Measurements from ENCODE around the gene TXLNA. TPM values are rescaled to one million over a fixed set of nuclear protein-coding genes. Genes with fewer than 3 reads are reported as not detected.
A peak's percentile ranks its signal among the peaks of the same experiment; 100 is the strongest.
"Not testable (repeated sequence)": the region's sequence is repeated elsewhere in the genome, so short reads cannot be mapped to it uniquely, and the experiment has no call there.

TXLNA gene
- total RNA-seq (2022) (33.2 and 35.0 TPM in 2 replicates), Bru-seq, nascent RNA (percentile 80 among the genes with signal in this experiment), BruChase-seq, experiment 1, labeled RNA remaining after a 2-hour chase (percentile 91 among the genes with signal in this experiment), BruChase-seq, experiment 2, labeled RNA remaining after a 6-hour chase (percentile 89 among the genes with signal in this experiment)
- long read RNA-seq, full-length matches to known transcripts = 14 of 36 reads
- long read RNA-seq, partial matches to known transcripts = 0 of 36 reads
- long read RNA-seq, other reads (novel, unspliced or antisense) = 22 of 36 reads

DNA sequence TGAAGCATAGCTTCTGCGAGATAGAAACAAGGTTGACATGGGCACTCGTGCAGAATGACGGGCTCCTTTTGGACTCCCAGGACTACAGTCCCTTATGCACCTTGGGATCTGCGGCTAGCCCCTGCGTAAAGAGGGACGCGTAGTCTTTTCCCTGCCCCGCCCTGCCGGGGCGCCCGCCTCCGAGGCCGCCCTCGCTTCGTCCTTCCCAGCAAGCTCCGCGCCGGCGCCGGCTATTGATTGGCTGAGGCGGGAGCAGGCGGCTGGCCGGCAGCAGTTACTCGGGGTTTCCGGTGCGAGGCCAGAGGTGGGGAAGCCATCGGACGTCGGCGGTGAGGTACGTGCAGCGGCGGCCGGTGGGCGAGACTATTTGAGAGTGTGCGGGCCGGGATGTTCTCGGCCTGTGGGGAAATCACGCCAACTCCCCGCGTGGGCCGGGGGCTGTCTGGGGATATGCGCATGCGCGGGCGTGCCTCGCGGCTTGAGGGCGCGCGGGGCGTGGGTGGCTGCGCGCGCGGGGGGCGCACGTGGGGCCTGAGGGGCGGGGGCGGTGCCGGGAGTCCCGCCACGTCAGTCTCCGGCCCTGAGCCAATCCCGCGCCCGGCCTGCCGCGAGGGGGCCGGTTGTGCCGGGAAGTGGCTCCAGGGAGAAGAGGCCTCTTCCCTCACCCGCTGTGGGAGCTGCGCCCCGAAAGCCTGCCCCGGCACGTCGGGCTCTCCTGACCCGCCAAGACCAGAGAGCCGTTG is at the start of gene TXLNA:
Gene TXLNA, plus strand, starts transcription at position 233 of the 743 bp plus-strand sequence. CDS start 671 bp downstream, outside the sequence.
- DNase-seq = peak; percentile 91
- Histone ChIP-seq H3K4me3 (ENCODE audit: low read depth, low read length) (peak within 1 kb of the TSS; percentile 39), H3K9me3 (no peaks in the 10 kb centered on the region), H3K36me3 (ENCODE audit: control insufficient read depth, insufficient read depth, low read length) (peaks cover 2% of the 10 kb centered on the region; the same call in 1 of the 2 replicates), H3K4me1 (peaks cover 15% of the 10 kb centered on the region), H3K27me3 (replicated peaks; ENCODE audit: control insufficient read depth, insufficient read depth, low read length) (no peaks in the 10 kb centered on the region)
- no TSS peak for BruUV-seq (replicated peaks)
- TF ChIP-seq CTCF (IDR thresholded peaks at IDR 0.05; ENCODE audit: insufficient read depth in 1 of 2, low read depth in 1 of 2, low read length in 1 of 2, severe bottlenecking in 1 of 2, unreplicated experiment in 1 of 2) = no peak
- Mint-ChIP-seq H3K27me3 (ENCODE audit: insufficient read depth, unreplicated experiment) (no peaks in the 10 kb centered on the region), H3K36me3 (ENCODE audit: insufficient read depth, unreplicated experiment) (peaks cover 62% of the 10 kb centered on the region), H3K27ac (ENCODE audit: unreplicated experiment) (peak within 1 kb of the TSS; percentile 94), H3K4me3 (ENCODE audit: unreplicated experiment) (peak within 1 kb of the TSS; percentile 92), H3K9me3 (ENCODE audit: unreplicated experiment) (no peaks in the 10 kb centered on the region), H3K4me1 (ENCODE audit: low read depth, unreplicated experiment) (peaks cover 25% of the 10 kb centered on the region)
- CTCF ChIA-PET = interaction anchor here (0.6 to 1.0 kb wide), 2 partner anchors 21 to 37 kb away, joined by 3 to 6 read pairs; partner anchors contain the start of gene CCDC28B
- POLR2A ChIA-PET = interaction anchor here (0.6 to 1.2 kb wide), 8 partner anchors 21 to 1002 kb away, joined by 3 to 8 read pairs (median 4); partner anchors contain the start of genes BSDC1, CCDC28B, IQCC and KPNA6
- intact Hi-C loops (cut with micrococcal nuclease; ENCODE audit: unreplicated experiment) = no loop called here

- BruUV-seq (replicated peaks); H3K9me3 Mint-ChIP-seq (ENCODE audit: unreplicated experiment); H3K4me1 ChIP-seq; intact Hi-C loops (cut with micrococcal nuclease; ENCODE audit: unreplicated experiment); H3K4me3 Mint-ChIP-seq (ENCODE audit: unreplicated experiment); H3K9me3 ChIP-seq; H3K27me3 ChIP-seq (replicated peaks; ENCODE audit: control insufficient read depth, insufficient read depth, low read length); DNase-seq; H3K27me3 Mint-ChIP-seq (ENCODE audit: insufficient read depth, unreplicated experiment); H3K4me3 ChIP-seq (ENCODE audit: low read depth, low read length); H3K36me3 ChIP-seq (ENCODE audit: control insufficient read depth, insufficient read depth, low read length): not testable (repeated sequence)
- POLR2A ChIA-PET = interaction anchor here (0.6 kb wide), 1 partner anchor 26 kb away, joined by 4 read pairs; the partner anchor contains the start of gene KPNA6
- Mint-ChIP-seq H3K36me3 (ENCODE audit: insufficient read depth, unreplicated experiment) (peaks cover 15% of the 10 kb centered on the region), H3K4me1 (ENCODE audit: low read depth, unreplicated experiment) (peaks cover 14% of the 10 kb centered on the region), H3K27ac (ENCODE audit: unreplicated experiment) (peak overlapping the region; percentile 76)
- CTCF ChIA-PET = interaction anchor here (0.7 kb wide), 1 partner anchor 316 kb away, joined by 3 read pairs; no protein-coding TSS in a partner anchor
These were observed 45.6 kb upstream of the TXLNA start for GRCh38 chr1:32133950-32134280.

GRCh38 chr1:32137111-32137510 is 42.4 kb upstream of the TXLNA start:
- Histone ChIP-seq H3K9me3 (no peaks in the 10 kb centered on the region), H3K36me3 (ENCODE audit: control insufficient read depth, insufficient read depth, low read length) (no peaks in the 10 kb centered on the region), H3K4me1 (peaks cover 7% of the 10 kb centered on the region; the same call in 1 of the 2 replicates), H3K27me3 (replicated peaks; ENCODE audit: control insufficient read depth, insufficient read depth, low read length) (no peaks in the 10 kb centered on the region), H3K4me3 (ENCODE audit: low read depth, low read length) (no peak overlapping the region)
- ChIA-PET CTCF (no interaction called here), POLR2A (no interaction called here)
- no TSS peak for BruUV-seq (replicated peaks)
- no peaks in the 10 kb centered on the region for H3K27me3 Mint-ChIP-seq (ENCODE audit: insufficient read depth, unreplicated experiment)
- H3K9me3 Mint-ChIP-seq (ENCODE audit: unreplicated experiment) = no peaks in the 10 kb centered on the region
- H3K4me3 Mint-ChIP-seq (ENCODE audit: unreplicated experiment) = no peak overlapping the region
- no peak overlapping the region for H3K27ac Mint-ChIP-seq (ENCODE audit: unreplicated experiment)
- peaks cover 15% of the 10 kb centered on the region for H3K36me3 Mint-ChIP-seq (ENCODE audit: insufficient read depth, unreplicated experiment)
- intact Hi-C loops (cut with micrococcal nuclease; ENCODE audit: unreplicated experiment) = no loop called here
- DNase-seq = no peak
- H3K4me1 Mint-ChIP-seq (ENCODE audit: low read depth, unreplicated experiment) = peaks cover 23% of the 10 kb centered on the region
- no peak for TF ChIP-seq CTCF (IDR thresholded peaks at IDR 0.05; ENCODE audit: insufficient read depth in 1 of 2, low read depth in 1 of 2, low read length in 1 of 2, severe bottlenecking in 1 of 2, unreplicated experiment in 1 of 2)
